ENCODE data around the gene FAM13B. TPM values are rescaled to one million over a fixed set of nuclear protein-coding genes. Genes with fewer than 3 reads are reported as not detected.

Gene FAM13B
- total and polyA plus RNA-seq, 10 of the 15 experiments (the other 5 are each of a cell fraction or from before 2014, with no cell fraction given), result 3.6 to 30.0 (median 20.3) TPM

GRCh38 chr5:138067945-138068344, 35.1 kb upstream of the FAM13B start (continued):
- TF ChIP-seq CTCF (IDR thresholded peaks at IDR 0.05 in 2 of 3, conservative IDR thresholded peaks at IDR 0.05 in 1 of 3; ENCODE audit: control insufficient read depth in 2 of 3, extremely low read depth in 1 of 3, insufficient read depth in 1 of 3, low read depth in 3 of 3, low read length in 3 of 3) (no peak), MYB (IDR thresholded peaks at IDR 0.05; ENCODE audit: borderline replicate concordance, low read depth, low read length) (no peak), MTA2 (IDR thresholded peaks at IDR 0.05; ENCODE audit: low read depth) (no peak), NR2C1 (IDR thresholded peaks at IDR 0.05) (no peak), SREBF2 (IDR thresholded peaks at IDR 0.05; ENCODE audit: low read length) (no peak)

GRCh38 chr5:138065102-138065501, 32.2 kb upstream of the FAM13B start:
- Histone ChIP-seq H3K27ac (ENCODE audit: control insufficient read depth, insufficient read depth) (no peak overlapping the region), H3K4me1 (ENCODE audit: control insufficient read depth, insufficient read depth, low read length) (no peaks in the 10 kb centered on the region), H3K79me2 (ENCODE audit: control insufficient read depth, insufficient read depth, low read length) (no peaks in the 10 kb centered on the region), H2AFZ (ENCODE audit: control insufficient read depth, low read depth, low read length) (no peak overlapping the region), H3K9me3 (replicated peaks; ENCODE audit: control insufficient read depth, insufficient read depth, low read length) (no peaks in the 10 kb centered on the region), H3K9ac (ENCODE audit: control insufficient read depth, insufficient read depth, low read length) (no peak overlapping the region), H3K4me3 (no peak overlapping the region), H4K20me1 (ENCODE audit: control insufficient read depth, insufficient read depth) (no peaks in the 10 kb centered on the region), H3K27me3 (replicated peaks in 1 of 2; ENCODE audit: control insufficient read depth in 2 of 2, insufficient read depth in 2 of 2, low read length in 1 of 2) (no peaks in the 10 kb centered on the region), H3K4me2 (ENCODE audit: control insufficient read depth, insufficient read depth) (no peak overlapping the region), H3K36me3 (ENCODE audit: control insufficient read depth in 2 of 2, insufficient read depth in 2 of 2, low read length in 1 of 2) (no peaks in the 10 kb centered on the region)
- WGBS (ENCODE audit: insufficient coverage, insufficient replicate concordance, low lambda C conversion rate, missing lambda C conversion rate), result 94% methylated on average over 5 of the region's 5 CpGs
- CTCF ChIA-PET, result interaction anchor here (0.6 to 10.9 kb wide), 15 partner anchors 9 to 439 kb away, joined by 3 to 398 read pairs (median 6); partner anchors contain the start of gene FAM13B
- ATAC-seq (peak; percentile 66), FAIRE-seq (no peak), DNase-seq (ENCODE audit: low read depth, low spot score) (no peak)
- intact Hi-C loops (cut with micrococcal nuclease; ENCODE audit: unreplicated experiment) (loop anchor here (5.0 kb wide), 1 partner anchor 438 kb away; no protein-coding TSS in a partner anchor), in situ Hi-C loops (cut with MboI) (loop anchor here (5.0 to 10.0 kb wide), 2 partner anchors 33 to 430 kb away; partner anchors contain the start of gene FAM13B)
- POLR2A ChIA-PET, result interaction anchor here (0.6 kb wide), 1 partner anchor 64 kb away, joined by 6 read pairs; no protein-coding TSS in a partner anchor
- RAD21 ChIA-PET (ENCODE audit: unreplicated experiment), result interaction anchor here (0.9 to 6.3 kb wide), 8 partner anchors 9 to 286 kb away, joined by 3 to 34 read pairs (median 6); partner anchors contain the start of gene FAM13B
- TF ChIP-seq PAX5 (IDR thresholded peaks at IDR 0.05; ENCODE audit: borderline replicate concordance, low read depth, low read length) (no peak), MXI1 (IDR thresholded peaks at IDR 0.05; ENCODE audit: low read depth, low read length) (no peak), CHD2 (IDR thresholded peaks at IDR 0.05; ENCODE audit: borderline replicate concordance, low read depth, low read length) (no peak), RAD21 (IDR thresholded peaks at IDR 0.05; ENCODE audit: insufficient read depth, low read depth, low read length) (peak; percentile 33; the same call in 1 of the 2 replicates), SMC3 (IDR thresholded peaks at IDR 0.05; ENCODE audit: borderline replicate concordance, low read length) (peak; percentile 51), POLR2AphosphoS5 (IDR thresholded peaks at IDR 0.05; ENCODE audit: low read length) (no peak), IRF5 (IDR thresholded peaks at IDR 0.05; ENCODE audit: borderline replicate concordance) (no peak), RFX5 (IDR thresholded peaks at IDR 0.05; ENCODE audit: low read depth, low read length) (no peak), FOXK2 (IDR thresholded peaks at IDR 0.05) (no peak), CTCF (IDR thresholded peaks at IDR 0.05 in 2 of 3, conservative IDR thresholded peaks at IDR 0.05 in 1 of 3; ENCODE audit: control insufficient read depth in 2 of 3, extremely low read depth in 1 of 3, insufficient read depth in 1 of 3, low read depth in 3 of 3, low read length in 3 of 3) (peak; percentile 45 to 66 (median 45); a peak in 5 of 6 replicates)
- no TSS peak for BruUV-seq (replicated peaks)
- SMC1A ChIA-PET (ENCODE audit: uncharacterized antibody, unreplicated experiment), result interaction anchor here (0.7 to 9.8 kb wide), 9 partner anchors 11 to 410 kb away, joined by 3 to 207 read pairs (median 3); partner anchors contain the start of gene FAM13B

All from GM12878 (cell line).